Measurements from ENCODE around the gene SORCS3.

- TF ChIP-seq CTCF (conservative IDR thresholded peaks at IDR 0.05; ENCODE audit: low read depth, low read length) (no peak), MAFK (IDR thresholded peaks at IDR 0.05; ENCODE audit: low read depth, low read length) (no peak), USF2 (IDR thresholded peaks at IDR 0.05; ENCODE audit: low read depth, low read length) (no peak), CEBPB (IDR thresholded peaks at IDR 0.05; ENCODE audit: low read depth, low read length) (no peak), MXI1 (IDR thresholded peaks at IDR 0.05; ENCODE audit: borderline replicate concordance, low read depth, low read length) (no peak), BHLHE40 (IDR thresholded peaks at IDR 0.05; ENCODE audit: low read depth, low read length) (no peak), ELK1 (IDR thresholded peaks at IDR 0.05; ENCODE audit: borderline replicate concordance, low read depth, low read length) (no peak), RAD21 (IDR thresholded peaks at IDR 0.05; ENCODE audit: low read length) (no peak)
Observed at GRCh38 chr10:104694074-104694473, 53.0 kb downstream of the SORCS3 start.

Data from IMR-90 (cell line).